GM12878 (cell line): ENCODE data around the gene ARTN. TPM values are rescaled to one million over a fixed set of nuclear protein-coding genes. Genes with fewer than 3 reads are reported as not detected.

Experiments
- ATAC-seq: fragments of 200-7000 bp; cut with Tn5 transposase; 3 replicates; pipeline ENCODE4 v1.9.1; 2020; ENCODE audit warnings: mild to moderate bottlenecking, moderate library complexity
- BruUV-seq: library from RNA; stranded (reverse); fragments of 400-500 nt; replicated peaks from 2 replicates; lab custom pipeline; 2021; lab: Mats Ljungman, UMichigan
- CTCF ChIA-PET: fragments of 300-600 bp; sonication (Branson Sonifier 250); formaldehyde crosslinking; extraction: SDS; loops from one replicate; lab custom pipeline; 2021; ENCODE audit warnings: inconsistent platforms; lab: Yijun Ruan, JAX
- POLR2A ChIA-PET: fragments of 350-600 bp; formaldehyde crosslinking; extraction: SDS; loops from one replicate; lab custom pipeline; 2021; ENCODE audit warnings: inconsistent platforms; lab: Charles Lee
- RAD21 ChIA-PET: fragments of 300-600 bp; sonication (Branson Sonifier 250); formaldehyde crosslinking; loops from one replicate; lab custom pipeline; 2023; ENCODE audit warnings: antibody characterized with exemption; ENCODE audit not compliant: unreplicated experiment; lab: Charles Lee
- SMC1A ChIA-PET: fragments of 300-600 bp; sonication (Branson Sonifier 250); formaldehyde crosslinking; loops from one replicate; lab custom pipeline; 2023; ENCODE audit not compliant: unreplicated experiment, uncharacterized antibody; lab: Charles Lee
- DNase-seq: peaks from one replicate; pipeline ENCODE4 v3.0.0-alpha.2; 2011; ENCODE audit warnings: low read depth, low spot score
- FAIRE-seq: peaks from 3 replicates; lab custom pipeline; 2011; peaks lifted over from hg19 to GRCh38; lab: Jason Lieb, UNC
- H2AFZ ChIP-seq: 2 replicates; pipeline ENCODE4 v1.6.0; 2011; ENCODE audit warnings: low read depth, low read length, control low read depth; ENCODE audit not compliant: control insufficient read depth
- H3K27ac ChIP-seq: 2 replicates; pipeline ENCODE4 v1.5.1; 2011; ENCODE audit warnings: control low read depth; ENCODE audit not compliant: control insufficient read depth, insufficient read depth
- H3K27me3 ChIP-seq, 2 experiments: replicated peaks in 1 of 2; 2 replicates each; pipeline versions ENCODE4 v1.6.0 to v1.6.1; 2011; ENCODE audit warnings: low read length in 1 of 2; ENCODE audit not compliant: control insufficient read depth in 2 of 2, insufficient read depth in 2 of 2
- H3K36me3 ChIP-seq, 2 experiments: 2 replicates each; pipeline ENCODE4 v1.5.1; 2011; ENCODE audit warnings: low read length in 1 of 2; ENCODE audit not compliant: control insufficient read depth in 2 of 2, insufficient read depth in 2 of 2
- H3K4me1 ChIP-seq: 2 replicates; pipeline ENCODE4 v1.6.1; 2011; ENCODE audit warnings: mild to moderate bottlenecking, low read length, moderate library complexity, mixed read lengths; ENCODE audit not compliant: control insufficient read depth, insufficient read depth
- H3K4me2 ChIP-seq: 2 replicates; pipeline ENCODE4 v1.6.0; 2011; ENCODE audit warnings: control low read depth; ENCODE audit not compliant: control insufficient read depth, insufficient read depth
- H3K4me3 ChIP-seq: fragments of 200-600 bp; sonication (generic); 2 replicates; pipeline ENCODE4 v1.5.1; 2016
- H3K79me2 ChIP-seq: 2 replicates; pipeline ENCODE4 v1.6.0; 2011; ENCODE audit warnings: low read length; ENCODE audit not compliant: control insufficient read depth, insufficient read depth
- H3K9ac ChIP-seq: 2 replicates; pipeline ENCODE4 v1.8.0; 2011; ENCODE audit warnings: low read length, control low read depth, mixed read lengths; ENCODE audit not compliant: control insufficient read depth, insufficient read depth
- H3K9me3 ChIP-seq: replicated peaks from 3 replicates; pipeline ENCODE4 v1.5.1; 2011; ENCODE audit warnings: mild to moderate bottlenecking, low read length; ENCODE audit not compliant: control insufficient read depth, insufficient read depth
- H4K20me1 ChIP-seq: 2 replicates; pipeline ENCODE4 v1.6.0; 2011; ENCODE audit not compliant: control insufficient read depth, insufficient read depth
- EGR1 ChIP-seq, 2 experiments: IDR thresholded peaks; 1 replicate in 1 of 2; 2 replicates in 1 of 2; pipeline ENCODE4 v1.6.1; 2011 to 2012; ENCODE audit warnings: low read depth in 2 of 2, low read length in 2 of 2, borderline replicate concordance in 1 of 2, mild to moderate bottlenecking in 1 of 2, moderate library complexity in 1 of 2
- HDGF ChIP-seq: fragments of 450-650 bp; IDR thresholded peaks from 2 replicates; pipeline ENCODE4 v1.6.1; 2016; ENCODE audit warnings: antibody characterized with exemption
- KDM1A ChIP-seq: fragments of 200-600 bp; sonication (generic); IDR thresholded peaks from 2 replicates; pipeline ENCODE4 v1.6.1; 2016; ENCODE audit warnings: borderline replicate concordance
- MYB ChIP-seq: fragments of 150-350 bp; IDR thresholded peaks from 2 replicates; pipeline ENCODE4 v1.6.1; 2014; ENCODE audit warnings: mild to moderate bottlenecking, low read depth, low read length, borderline replicate concordance
- SMAD5 ChIP-seq: IDR thresholded peaks from 2 replicates; pipeline ENCODE4 v1.6.1; 2016; ENCODE audit warnings: antibody characterized with exemption, low read depth
- SUZ12 ChIP-seq: fragments of 200-600 bp; sonication (generic); IDR thresholded peaks from one replicate; pipeline ENCODE4 v1.6.1; 2018; ENCODE audit warnings: antibody characterized with exemption, mild to moderate bottlenecking; ENCODE audit not compliant: unreplicated experiment
- TAF1 ChIP-seq: IDR thresholded peaks from 2 replicates; pipeline ENCODE4 v1.6.1; 2011; ENCODE audit warnings: mild to moderate bottlenecking, low read depth, low read length, borderline replicate concordance
- WGBS: methylation state at CpG from one replicate; pipeline ENCODE4 v1.1.6; 2016; ENCODE audit warnings: low lambda C conversion rate; ENCODE audit not compliant: insufficient replicate concordance, insufficient coverage; ENCODE audit errors: missing lambda C conversion rate; 5-methylcytosine and 5-hydroxymethylcytosine counted together
- in situ Hi-C: fragments of 300-500 bp; cut with MboI; formaldehyde crosslinking; loops from 9 replicates; pipeline ENCODE4 v1.14.3; 2018; ENCODE audit warnings: mixed read lengths
- intact Hi-C: fragments of 100-400 bp; cut with micrococcal nuclease; formaldehyde crosslinking; loops from one replicate; pipeline ENCODE4 v1.14.2; 2022; ENCODE audit not compliant: unreplicated experiment
- polyA plus RNA-seq, 11 experiments: library from polyadenylated mRNA; depleted of rRNA in 4 of 11; unstranded in 6 of 11; stranded (reverse) in 5 of 11; fragments of >200 nt; fragmentation: Nextera tagmentation in 4 of 11; fragmentation: Illumina TruSeq in 1 of 11; extraction: Ambion mirVana in 4 of 11; extraction: Trizol in 1 of 11; gene quantifications; 1 replicate in 1 of 11; 2 replicates in 10 of 11; pipeline versions ENCODE4 v1.2.1 to v1.2.3, GENCODE V29; 2011 to 2016; ENCODE audit warnings: inconsistent platforms in 2 of 11, missing spikeins in 2 of 11, low read depth in 1 of 11
- total RNA-seq, 4 experiments: library from RNA; depleted of rRNA in 3 of 4; stranded (reverse); fragments of >200 nt in 3 of 4; fragmentation: Illumina TruSeq in 1 of 4; extraction: Trizol in 1 of 4; gene quantifications; 2 replicates each; pipeline versions ENCODE4 v1.2.1 to v1.2.3, GENCODE V29; 2013 to 2021
- TF ChIP-seq, protein P1 (sequence below): fragments of 450-650 bp; IDR thresholded peaks from 2 replicates; pipeline ENCODE4 v1.6.1; 2017; ENCODE audit warnings: mild to moderate bottlenecking, moderate library complexity
- TF ChIP-seq, protein P2 (sequence below): fragments of 450-650 bp; IDR thresholded peaks from 2 replicates; pipeline ENCODE4 v1.6.1; 2014; ENCODE audit warnings: mild to moderate bottlenecking

ARTN gene
- total and polyA plus RNA-seq, 10 of the 15 experiments (the other 5 are each of a cell fraction or from before 2014, with no cell fraction given): 0.06 to 2.1 (median 0.34) TPM; not detected in 1

DNA sequence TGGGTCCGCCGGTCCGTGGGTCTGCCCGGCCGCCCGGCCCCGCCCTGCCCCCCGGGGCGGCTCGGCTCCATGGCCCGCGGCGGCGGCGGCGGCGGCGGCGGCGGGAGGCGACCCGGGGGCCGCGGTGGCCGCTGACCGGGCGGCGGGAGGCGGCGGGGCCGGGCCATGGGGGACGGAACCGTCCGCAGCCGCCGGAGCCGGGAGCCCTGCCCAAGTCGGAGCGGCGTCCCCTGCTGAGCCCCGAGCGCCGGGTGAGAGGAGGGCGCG lies 45.6 kb downstream of the ARTN start:
- H3K4me3 ChIP-seq: peak overlapping the region; percentile 74

More for the DNA sequence above, 45.6 kb downstream of the ARTN start:
- ATAC-seq: no peak
- Histone ChIP-seq H3K9ac (peak overlapping the region; percentile 29; the same call in 1 of the 2 replicates), H3K9me3 (no peaks in the 10 kb centered on the region), H2AFZ (no peak overlapping the region), H3K36me3 (peaks cover 0 to 7% of the 10 kb centered on the region in 2 experiments), H3K27me3 (no peaks in the 10 kb centered on the region), H3K79me2 (peaks cover 45% of the 10 kb centered on the region), H3K27ac (no peak overlapping the region), H3K4me1 (peaks cover 24% of the 10 kb centered on the region), H4K20me1 (no peaks in the 10 kb centered on the region), H3K4me2 (no peak overlapping the region; the same call in 1 of the 2 replicates)
- no peak for FAIRE-seq
- ChIA-PET POLR2A (no interaction called here), RAD21 (no interaction called here), SMC1A (no interaction called here), CTCF (no interaction called here)
- BruUV-seq: no TSS peak
- no peak for TF ChIP-seq SMAD5
- no peak for TF ChIP-seq TAF1
- no peak for TF ChIP-seq MYB
- TF ChIP-seq, protein P1, sequence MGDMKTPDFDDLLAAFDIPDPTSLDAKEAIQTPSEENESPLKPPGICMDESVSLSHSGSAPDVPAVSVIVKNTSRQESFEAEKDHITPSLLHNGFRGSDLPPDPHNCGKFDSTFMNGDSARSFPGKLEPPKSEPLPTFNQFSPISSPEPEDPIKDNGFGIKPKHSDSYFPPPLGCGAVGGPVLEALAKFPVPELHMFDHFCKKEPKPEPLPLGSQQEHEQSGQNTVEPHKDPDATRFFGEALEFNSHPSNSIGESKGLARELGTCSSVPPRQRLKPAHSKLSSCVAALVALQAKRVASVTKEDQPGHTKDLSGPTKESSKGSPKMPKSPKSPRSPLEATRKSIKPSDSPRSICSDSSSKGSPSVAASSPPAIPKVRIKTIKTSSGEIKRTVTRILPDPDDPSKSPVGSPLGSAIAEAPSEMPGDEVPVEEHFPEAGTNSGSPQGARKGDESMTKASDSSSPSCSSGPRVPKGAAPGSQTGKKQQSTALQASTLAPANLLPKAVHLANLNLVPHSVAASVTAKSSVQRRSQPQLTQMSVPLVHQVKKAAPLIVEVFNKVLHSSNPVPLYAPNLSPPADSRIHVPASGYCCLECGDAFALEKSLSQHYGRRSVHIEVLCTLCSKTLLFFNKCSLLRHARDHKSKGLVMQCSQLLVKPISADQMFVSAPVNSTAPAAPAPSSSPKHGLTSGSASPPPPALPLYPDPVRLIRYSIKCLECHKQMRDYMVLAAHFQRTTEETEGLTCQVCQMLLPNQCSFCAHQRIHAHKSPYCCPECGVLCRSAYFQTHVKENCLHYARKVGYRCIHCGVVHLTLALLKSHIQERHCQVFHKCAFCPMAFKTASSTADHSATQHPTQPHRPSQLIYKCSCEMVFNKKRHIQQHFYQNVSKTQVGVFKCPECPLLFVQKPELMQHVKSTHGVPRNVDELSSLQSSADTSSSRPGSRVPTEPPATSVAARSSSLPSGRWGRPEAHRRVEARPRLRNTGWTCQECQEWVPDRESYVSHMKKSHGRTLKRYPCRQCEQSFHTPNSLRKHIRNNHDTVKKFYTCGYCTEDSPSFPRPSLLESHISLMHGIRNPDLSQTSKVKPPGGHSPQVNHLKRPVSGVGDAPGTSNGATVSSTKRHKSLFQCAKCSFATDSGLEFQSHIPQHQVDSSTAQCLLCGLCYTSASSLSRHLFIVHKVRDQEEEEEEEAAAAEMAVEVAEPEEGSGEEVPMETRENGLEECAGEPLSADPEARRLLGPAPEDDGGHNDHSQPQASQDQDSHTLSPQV: no peak
- TF ChIP-seq, protein P2, sequence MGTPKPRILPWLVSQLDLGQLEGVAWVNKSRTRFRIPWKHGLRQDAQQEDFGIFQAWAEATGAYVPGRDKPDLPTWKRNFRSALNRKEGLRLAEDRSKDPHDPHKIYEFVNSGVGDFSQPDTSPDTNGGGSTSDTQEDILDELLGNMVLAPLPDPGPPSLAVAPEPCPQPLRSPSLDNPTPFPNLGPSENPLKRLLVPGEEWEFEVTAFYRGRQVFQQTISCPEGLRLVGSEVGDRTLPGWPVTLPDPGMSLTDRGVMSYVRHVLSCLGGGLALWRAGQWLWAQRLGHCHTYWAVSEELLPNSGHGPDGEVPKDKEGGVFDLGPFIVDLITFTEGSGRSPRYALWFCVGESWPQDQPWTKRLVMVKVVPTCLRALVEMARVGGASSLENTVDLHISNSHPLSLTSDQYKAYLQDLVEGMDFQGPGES: no peak
- no peak for TF ChIP-seq HDGF
- TF ChIP-seq KDM1A: no peak
- no peak for TF ChIP-seq EGR1 (IDR thresholded peaks at IDR 0.05; ENCODE audit: borderline replicate concordance in 1 of 2, low read depth in 2 of 2, low read length in 2 of 2)
- no peak for TF ChIP-seq SUZ12
- no peak for DNase-seq
- intact Hi-C loops (no loop called here), in situ Hi-C loops (no loop called here)
- WGBS: 2% methylated on average over 16 of the region's 45 CpGs
